Measurements from ENCODE around the gene C20orf141.

DNA sequence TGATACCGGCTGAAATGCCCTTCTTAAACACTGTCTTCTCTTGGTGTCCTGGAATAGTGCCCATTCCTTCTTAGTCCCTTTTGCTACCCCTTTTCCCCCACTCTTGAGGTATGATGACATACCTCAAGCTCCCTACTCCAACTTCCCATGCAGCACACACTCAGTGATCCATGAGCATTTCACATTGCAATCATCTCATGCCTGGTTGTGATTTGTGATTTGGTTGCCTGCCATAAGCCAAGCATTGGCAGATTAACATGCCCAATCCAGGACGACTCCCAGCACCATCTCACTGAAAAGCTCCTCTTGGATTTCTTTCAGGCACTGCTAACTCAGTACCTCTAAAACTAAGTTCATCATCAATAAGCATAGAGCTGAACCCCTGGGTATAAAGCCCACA lies 43.8 kb downstream of the C20orf141 start:
- no peak for TF ChIP-seq EZH2phosphoT487 (IDR thresholded peaks at IDR 0.05; ENCODE audit: borderline replicate concordance, low read length)
- TF ChIP-seq, protein P1, sequence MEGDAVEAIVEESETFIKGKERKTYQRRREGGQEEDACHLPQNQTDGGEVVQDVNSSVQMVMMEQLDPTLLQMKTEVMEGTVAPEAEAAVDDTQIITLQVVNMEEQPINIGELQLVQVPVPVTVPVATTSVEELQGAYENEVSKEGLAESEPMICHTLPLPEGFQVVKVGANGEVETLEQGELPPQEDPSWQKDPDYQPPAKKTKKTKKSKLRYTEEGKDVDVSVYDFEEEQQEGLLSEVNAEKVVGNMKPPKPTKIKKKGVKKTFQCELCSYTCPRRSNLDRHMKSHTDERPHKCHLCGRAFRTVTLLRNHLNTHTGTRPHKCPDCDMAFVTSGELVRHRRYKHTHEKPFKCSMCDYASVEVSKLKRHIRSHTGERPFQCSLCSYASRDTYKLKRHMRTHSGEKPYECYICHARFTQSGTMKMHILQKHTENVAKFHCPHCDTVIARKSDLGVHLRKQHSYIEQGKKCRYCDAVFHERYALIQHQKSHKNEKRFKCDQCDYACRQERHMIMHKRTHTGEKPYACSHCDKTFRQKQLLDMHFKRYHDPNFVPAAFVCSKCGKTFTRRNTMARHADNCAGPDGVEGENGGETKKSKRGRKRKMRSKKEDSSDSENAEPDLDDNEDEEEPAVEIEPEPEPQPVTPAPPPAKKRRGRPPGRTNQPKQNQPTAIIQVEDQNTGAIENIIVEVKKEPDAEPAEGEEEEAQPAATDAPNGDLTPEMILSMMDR (IDR thresholded peaks at IDR 0.05; ENCODE audit: low read depth, low read length, poor library complexity, severe bottlenecking): no peak
